GM12878 (cell line): ENCODE data around the gene ASXL2. TPM values are rescaled to one million over a fixed set of nuclear protein-coding genes. Genes with fewer than 3 reads are reported as not detected.

Source experiments
- ATAC-seq: fragments of 200-7000 bp; cut with Tn5 transposase; 3 replicates; pipeline ENCODE4 v1.9.1; 2020; ENCODE audit warnings: mild to moderate bottlenecking, moderate library complexity
- BruUV-seq: library from RNA; stranded (reverse); fragments of 400-500 nt; replicated peaks from 2 replicates; lab custom pipeline; 2021; lab: Mats Ljungman, UMichigan
- CTCF ChIA-PET: fragments of 300-600 bp; sonication (Branson Sonifier 250); formaldehyde crosslinking; extraction: SDS; loops from one replicate; lab custom pipeline; 2021; ENCODE audit warnings: inconsistent platforms; lab: Yijun Ruan, JAX
- POLR2A ChIA-PET: fragments of 350-600 bp; formaldehyde crosslinking; extraction: SDS; loops from one replicate; lab custom pipeline; 2021; ENCODE audit warnings: inconsistent platforms; lab: Charles Lee
- RAD21 ChIA-PET: fragments of 300-600 bp; sonication (Branson Sonifier 250); formaldehyde crosslinking; loops from one replicate; lab custom pipeline; 2023; ENCODE audit warnings: antibody characterized with exemption; ENCODE audit not compliant: unreplicated experiment; lab: Charles Lee
- SMC1A ChIA-PET: fragments of 300-600 bp; sonication (Branson Sonifier 250); formaldehyde crosslinking; loops from one replicate; lab custom pipeline; 2023; ENCODE audit not compliant: unreplicated experiment, uncharacterized antibody; lab: Charles Lee
- DNase-seq: peaks from one replicate; pipeline ENCODE4 v3.0.0-alpha.2; 2011; ENCODE audit warnings: low read depth, low spot score
- FAIRE-seq: peaks from 3 replicates; lab custom pipeline; 2011; peaks lifted over from hg19 to GRCh38; lab: Jason Lieb, UNC
- H2AFZ ChIP-seq: 2 replicates; pipeline ENCODE4 v1.6.0; 2011; ENCODE audit warnings: low read depth, low read length, control low read depth; ENCODE audit not compliant: control insufficient read depth
- H3K27ac ChIP-seq: 2 replicates; pipeline ENCODE4 v1.5.1; 2011; ENCODE audit warnings: control low read depth; ENCODE audit not compliant: control insufficient read depth, insufficient read depth
- H3K27me3 ChIP-seq, 2 experiments: replicated peaks in 1 of 2; 2 replicates each; pipeline versions ENCODE4 v1.6.0 to v1.6.1; 2011; ENCODE audit warnings: low read length in 1 of 2; ENCODE audit not compliant: control insufficient read depth in 2 of 2, insufficient read depth in 2 of 2
- H3K36me3 ChIP-seq, 2 experiments: 2 replicates each; pipeline ENCODE4 v1.5.1; 2011; ENCODE audit warnings: low read length in 1 of 2; ENCODE audit not compliant: control insufficient read depth in 2 of 2, insufficient read depth in 2 of 2
- H3K4me1 ChIP-seq: 2 replicates; pipeline ENCODE4 v1.6.1; 2011; ENCODE audit warnings: mild to moderate bottlenecking, low read length, moderate library complexity, mixed read lengths; ENCODE audit not compliant: control insufficient read depth, insufficient read depth
- H3K4me2 ChIP-seq: 2 replicates; pipeline ENCODE4 v1.6.0; 2011; ENCODE audit warnings: control low read depth; ENCODE audit not compliant: control insufficient read depth, insufficient read depth
- H3K4me3 ChIP-seq: fragments of 200-600 bp; sonication (generic); 2 replicates; pipeline ENCODE4 v1.5.1; 2016
- H3K79me2 ChIP-seq: 2 replicates; pipeline ENCODE4 v1.6.0; 2011; ENCODE audit warnings: low read length; ENCODE audit not compliant: control insufficient read depth, insufficient read depth
- H3K9ac ChIP-seq: 2 replicates; pipeline ENCODE4 v1.8.0; 2011; ENCODE audit warnings: low read length, control low read depth, mixed read lengths; ENCODE audit not compliant: control insufficient read depth, insufficient read depth
- H3K9me3 ChIP-seq: replicated peaks from 3 replicates; pipeline ENCODE4 v1.5.1; 2011; ENCODE audit warnings: mild to moderate bottlenecking, low read length; ENCODE audit not compliant: control insufficient read depth, insufficient read depth
- H4K20me1 ChIP-seq: 2 replicates; pipeline ENCODE4 v1.6.0; 2011; ENCODE audit not compliant: control insufficient read depth, insufficient read depth
- CBX3 ChIP-seq: fragments of 200-600 bp; sonication (generic); IDR thresholded peaks from 2 replicates; pipeline ENCODE4 v1.6.1; 2016; ENCODE audit warnings: low read depth, borderline replicate concordance
- IKZF1 ChIP-seq: fragments of 450-650 bp; conservative IDR thresholded peaks from 2 replicates; pipeline ENCODE4 v1.6.1; 2017; ENCODE audit warnings: antibody characterized with exemption, mild to moderate bottlenecking
- KDM1A ChIP-seq: fragments of 200-600 bp; sonication (generic); IDR thresholded peaks from 2 replicates; pipeline ENCODE4 v1.6.1; 2016; ENCODE audit warnings: borderline replicate concordance
- MYC ChIP-seq: IDR thresholded peaks from 2 replicates; pipeline ENCODE4 v1.6.1; 2011; ENCODE audit warnings: mild to moderate bottlenecking, low read length, moderate library complexity, inconsistent platforms; ENCODE audit not compliant: insufficient read depth, insufficient replicate concordance, insufficient read length, severe bottlenecking
- TAF1 ChIP-seq: IDR thresholded peaks from 2 replicates; pipeline ENCODE4 v1.6.1; 2011; ENCODE audit warnings: mild to moderate bottlenecking, low read depth, low read length, borderline replicate concordance
- ZNF217 ChIP-seq: fragments of 450-650 bp; IDR thresholded peaks from 2 replicates; pipeline ENCODE4 v1.6.1; 2017; ENCODE audit warnings: antibody characterized with exemption, mild to moderate bottlenecking
- WGBS: methylation state at CpG from one replicate; pipeline ENCODE4 v1.1.6; 2016; ENCODE audit warnings: low lambda C conversion rate; ENCODE audit not compliant: insufficient replicate concordance, insufficient coverage; ENCODE audit errors: missing lambda C conversion rate; 5-methylcytosine and 5-hydroxymethylcytosine counted together
- in situ Hi-C: fragments of 300-500 bp; cut with MboI; formaldehyde crosslinking; loops from 9 replicates; pipeline ENCODE4 v1.14.3; 2018; ENCODE audit warnings: mixed read lengths
- intact Hi-C: fragments of 100-400 bp; cut with micrococcal nuclease; formaldehyde crosslinking; loops from one replicate; pipeline ENCODE4 v1.14.2; 2022; ENCODE audit not compliant: unreplicated experiment
- polyA plus RNA-seq, 11 experiments: library from polyadenylated mRNA; depleted of rRNA in 4 of 11; unstranded in 6 of 11; stranded (reverse) in 5 of 11; fragments of >200 nt; fragmentation: Nextera tagmentation in 4 of 11; fragmentation: Illumina TruSeq in 1 of 11; extraction: Ambion mirVana in 4 of 11; extraction: Trizol in 1 of 11; gene quantifications; 1 replicate in 1 of 11; 2 replicates in 10 of 11; pipeline versions ENCODE4 v1.2.1 to v1.2.3, GENCODE V29; 2011 to 2016; ENCODE audit warnings: inconsistent platforms in 2 of 11, missing spikeins in 2 of 11, low read depth in 1 of 11
- total RNA-seq, 4 experiments: library from RNA; depleted of rRNA in 3 of 4; stranded (reverse); fragments of >200 nt in 3 of 4; fragmentation: Illumina TruSeq in 1 of 4; extraction: Trizol in 1 of 4; gene quantifications; 2 replicates each; pipeline versions ENCODE4 v1.2.1 to v1.2.3, GENCODE V29; 2013 to 2021

ASXL2 gene
- total and polyA plus RNA-seq, 10 of the 15 experiments (the other 5 are each of a cell fraction or from before 2014, with no cell fraction given): 1.3 to 17.7 (median 5.5) TPM

GRCh38 chr2:25838152-25838756 is 40.0 kb downstream of the ASXL2 start:
- Histone ChIP-seq H3K4me1 (no peaks in the 10 kb centered on the region), H3K27ac (no peak overlapping the region), H4K20me1 (no peaks in the 10 kb centered on the region), H3K4me2 (no peak overlapping the region), H3K79me2 (no peaks in the 10 kb centered on the region), H2AFZ (no peak overlapping the region), H3K36me3 (peaks cover 0 to 4% of the 10 kb centered on the region in 2 experiments; a peak in 2 of 4 replicates), H3K9ac (no peak overlapping the region), H3K27me3 (no peaks in the 10 kb centered on the region), H3K4me3 (no peak overlapping the region), H3K9me3 (no peaks in the 10 kb centered on the region; the same call in 2 of the 3 replicates)
- 100% methylated on average over 2 of the region's 2 CpGs for WGBS
- FAIRE-seq: no peak
- no peak for ATAC-seq
- SMC1A ChIA-PET: interaction anchor here (0.8 to 3.0 kb wide), 8 partner anchors 8 to 117 kb away, joined by 3 to 22 read pairs (median 3); no protein-coding TSS in a partner anchor
- intact Hi-C loops: no loop called here
- no peak for DNase-seq
- POLR2A ChIA-PET: interaction anchor here (0.6 kb wide), 1 partner anchor 569 kb away, joined by 3 read pairs; no protein-coding TSS in a partner anchor
- TF ChIP-seq MYC (no peak), KDM1A (no peak), ZNF217 (no peak), TAF1 (no peak)
- in situ Hi-C loops: no loop called here
- BruUV-seq: no TSS peak
- CTCF ChIA-PET: interaction anchor here (0.7 to 2.4 kb wide), 5 partner anchors 9 to 371 kb away, joined by 3 to 19 read pairs (median 4); no protein-coding TSS in a partner anchor
- RAD21 ChIA-PET: interaction anchor here (0.5 kb wide), 1 partner anchor 45 kb away, joined by 3 read pairs; no protein-coding TSS in a partner anchor

- SMC1A ChIA-PET: interaction anchor here (0.6 to 3.0 kb wide), 5 partner anchors 10 to 137 kb away, joined by 3 to 22 read pairs (median 4); no protein-coding TSS in a partner anchor
- POLR2A ChIA-PET: no interaction called here
Measured at GRCh38 chr2:25835906-25836305, 42.4 kb downstream of the ASXL2 start.

More at GRCh38 chr2:25835906-25836305, 42.4 kb downstream of the ASXL2 start:
- Histone ChIP-seq H2AFZ (no peak overlapping the region), H3K4me1 (no peaks in the 10 kb centered on the region), H3K4me2 (no peak overlapping the region), H4K20me1 (no peaks in the 10 kb centered on the region), H3K27me3 (no peaks in the 10 kb centered on the region), H3K9me3 (peaks cover 2% of the 10 kb centered on the region; the same call in 2 of the 3 replicates), H3K9ac (no peak overlapping the region), H3K79me2 (no peaks in the 10 kb centered on the region), H3K4me3 (no peak overlapping the region), H3K27ac (no peak overlapping the region), H3K36me3 (peaks cover 0 to 4% of the 10 kb centered on the region in 2 experiments; a peak in 2 of 4 replicates)
- ChIA-PET CTCF (interaction anchor here (1.1 to 2.3 kb wide), 3 partner anchors 17 to 115 kb away, joined by 3 to 19 read pairs (median 3); no protein-coding TSS in a partner anchor), RAD21 (no interaction called here)
- in situ Hi-C loops: no loop called here
- no peak for DNase-seq
- intact Hi-C loops: no loop called here
- ATAC-seq: no peak
- WGBS: 96% methylated on average over 2 of the region's 2 CpGs
- no peak for FAIRE-seq
- TF ChIP-seq CBX3 (no peak), IKZF1 (no peak)
- BruUV-seq: no TSS peak
